ENCODE measurements around the gene ESR1.

ESR1 gene

GRCh38 chr6:151807513-151808370 lies at the start of gene ESR1:
Gene ESR1, plus strand, starts transcription at chr6:151807682. Its CDS starts 231 bp downstream, at chr6:151807913.
- DNase-seq, result no peak

DNA sequence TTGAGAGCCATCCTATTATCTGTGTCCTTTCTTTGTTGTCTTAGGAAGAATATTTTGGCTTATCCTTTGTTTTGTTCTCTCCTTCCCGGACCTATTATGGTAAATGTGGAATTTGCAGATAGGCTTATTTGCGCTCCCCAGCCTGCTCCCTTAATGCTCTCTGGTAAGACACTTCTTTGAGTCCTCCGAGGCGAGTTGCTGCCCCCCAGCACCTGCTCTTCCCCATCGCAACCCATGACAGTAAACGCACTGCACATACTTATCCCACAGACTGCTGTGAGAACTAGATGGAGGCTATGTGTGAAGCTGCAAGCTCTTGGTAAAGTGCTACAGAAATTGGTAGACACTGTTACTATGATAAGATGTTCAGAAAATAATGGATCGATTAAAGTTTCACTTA lies 47.0 kb upstream of the ESR1 start:
- DNase-seq, result no peak

DNA sequence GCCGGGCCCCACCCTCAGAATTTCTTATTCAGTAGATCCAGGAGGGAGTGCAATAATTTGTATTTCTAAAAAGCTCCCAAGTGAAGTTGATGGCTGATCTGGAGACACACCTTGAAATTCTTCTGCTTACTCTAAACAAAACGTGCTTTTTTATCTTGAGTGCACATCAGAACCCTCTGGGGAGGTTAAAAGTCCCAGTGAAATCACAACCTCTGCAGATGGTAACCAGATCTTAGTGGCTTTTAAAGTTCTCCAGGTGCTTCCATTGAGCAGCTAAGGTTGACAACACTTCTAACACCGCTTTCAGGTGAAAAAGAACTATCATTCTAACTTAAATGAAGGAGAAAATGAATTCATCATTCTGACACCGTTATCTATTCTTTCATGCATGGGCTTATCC lies 45.6 kb upstream of the ESR1 start:
- no peak for DNase-seq

- DNase-seq, result no peak
These were observed 44.7 kb upstream of the ESR1 start for GRCh38 chr6:151762817-151763216.

DNA sequence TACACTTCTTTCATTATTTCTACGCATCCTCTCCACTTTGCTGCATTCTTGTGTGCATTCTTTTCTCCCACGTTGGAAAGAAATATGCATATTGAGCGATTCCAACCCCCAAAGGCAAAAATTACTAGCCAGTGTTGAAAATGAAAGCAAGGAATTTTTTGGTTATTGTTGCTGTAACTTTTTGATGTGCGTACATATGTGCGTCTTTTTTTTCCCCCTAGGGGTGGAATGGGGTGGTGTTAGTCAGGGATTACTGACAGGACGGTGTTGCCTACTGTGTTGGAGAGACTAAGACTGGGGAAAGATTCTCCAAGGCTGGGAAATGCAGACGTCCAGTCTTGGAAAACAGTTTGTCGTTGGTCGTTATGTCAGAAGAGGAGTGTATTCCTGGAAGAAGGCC lies 44.2 kb upstream of the ESR1 start:
- no peak for DNase-seq

- DNase-seq, result no peak
These were observed 43.4 kb upstream of the ESR1 start for GRCh38 chr6:151763938-151764680.

GRCh38 chr6:151765444-151765886 lies 42.0 kb upstream of the ESR1 start:
- DNase-seq, result no peak

DNA sequence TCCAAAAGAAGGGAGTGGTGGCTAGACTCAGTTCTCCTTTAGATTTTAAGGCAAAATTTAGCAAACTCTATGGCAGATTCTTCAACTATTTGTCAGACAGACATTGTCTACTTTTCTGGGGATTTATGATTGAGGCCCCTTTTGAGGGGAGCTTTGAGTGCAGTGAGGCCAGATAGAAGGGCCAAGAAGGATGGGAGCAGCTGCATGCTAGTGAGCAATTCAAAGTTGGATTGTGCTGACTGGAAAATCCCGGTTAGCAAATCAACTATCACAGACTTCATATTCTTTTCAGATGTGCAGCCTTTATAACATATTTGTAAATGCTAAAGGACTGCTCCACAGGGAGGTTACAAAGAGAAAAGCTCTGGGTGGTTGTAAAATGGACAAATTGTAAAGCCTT lies 35.0 kb upstream of the ESR1 start:
- no peak for DNase-seq

GRCh38 chr6:151773382-151773781 lies 34.1 kb upstream of the ESR1 start:
- no peak for DNase-seq

GRCh38 chr6:151782560-151782959 lies 24.9 kb upstream of the ESR1 start:
- no peak for DNase-seq

- DNase-seq, result no peak
These were observed 23.8 kb upstream of the ESR1 start for GRCh38 chr6:151783692-151784091.

- no peak for DNase-seq
These were observed 22.9 kb upstream of the ESR1 start for GRCh38 chr6:151784441-151785214.

DNA sequence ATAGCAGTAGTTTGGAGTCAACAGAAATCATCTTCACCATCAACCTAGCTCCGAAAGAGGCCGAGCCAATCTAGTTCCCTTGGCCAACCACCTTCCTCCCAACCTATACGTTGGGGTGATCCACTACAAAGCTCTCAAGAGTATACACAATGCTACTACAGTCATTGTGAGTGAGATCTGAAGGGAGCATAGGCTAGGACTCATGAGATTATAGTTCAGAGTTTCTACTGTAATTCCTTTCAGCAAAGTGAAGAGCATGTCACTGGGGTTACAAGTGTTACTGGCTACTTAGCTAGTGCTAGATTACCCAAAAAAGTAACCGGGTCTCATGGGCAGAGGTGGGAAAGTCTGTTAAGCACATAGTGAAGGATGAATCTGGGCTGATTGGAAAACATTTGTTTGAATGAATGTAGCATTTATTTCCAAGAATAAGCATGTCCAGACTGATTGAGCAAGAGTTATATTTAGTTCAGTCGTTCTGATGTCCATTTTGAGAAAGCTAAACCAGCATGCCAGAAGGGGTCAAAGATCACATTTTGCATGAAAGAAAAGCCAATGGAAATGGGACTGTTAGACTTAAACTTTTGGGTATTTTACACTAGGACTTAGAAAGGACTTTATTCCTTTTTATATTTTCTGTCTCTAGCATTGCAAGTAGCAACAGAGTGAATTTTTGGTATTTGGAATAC lies 10.5 kb upstream of the ESR1 start:
- no peak for DNase-seq

DNA sequence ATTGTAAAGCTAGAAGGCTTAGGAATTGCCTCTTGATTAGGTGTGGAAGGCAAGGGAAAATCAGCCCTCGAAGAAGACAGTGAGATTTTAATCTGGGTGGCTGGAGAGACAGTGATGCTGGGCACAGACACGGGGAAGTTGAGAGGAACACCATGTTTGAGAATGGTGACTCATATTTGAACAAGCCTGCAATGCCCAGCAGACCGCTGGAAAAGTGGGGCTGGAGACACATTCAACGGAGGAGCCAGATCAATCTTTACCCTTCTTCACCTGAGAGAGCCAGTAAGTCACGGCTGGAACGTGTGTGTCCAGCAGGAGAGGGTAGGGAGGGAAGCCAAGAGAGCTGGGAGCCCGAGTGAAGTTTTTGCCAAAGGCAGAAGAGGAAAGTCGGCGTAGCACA lies 3.7 kb upstream of the ESR1 start:
- DNase-seq, result no peak

GRCh38 chr6:151804585-151805285 lies 2.7 kb upstream of the ESR1 start:
- no peak for DNase-seq

DNA sequence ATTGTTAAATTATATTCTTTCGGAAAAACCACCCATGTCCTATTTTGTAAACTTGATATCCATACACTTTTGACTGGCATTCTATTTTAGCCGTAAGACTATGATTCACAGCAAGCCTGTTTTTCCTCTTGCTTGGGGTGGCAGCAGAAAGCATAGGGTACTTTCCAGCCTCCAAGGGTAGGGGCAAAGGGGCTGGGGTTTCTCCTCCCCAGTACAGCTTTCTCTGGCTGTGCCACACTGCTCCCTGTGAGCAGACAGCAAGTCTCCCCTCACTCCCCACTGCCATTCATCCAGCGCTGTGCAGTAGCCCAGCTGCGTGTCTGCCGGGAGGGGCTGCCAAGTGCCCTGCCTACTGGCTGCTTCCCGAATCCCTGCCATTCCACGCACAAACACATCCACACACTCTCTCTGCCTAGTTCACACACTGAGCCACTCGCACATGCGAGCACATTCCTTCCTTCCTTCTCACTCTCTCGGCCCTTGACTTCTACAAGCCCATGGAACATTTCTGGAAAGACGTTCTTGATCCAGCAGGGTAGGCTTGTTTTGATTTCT lies 2.1 kb upstream of the ESR1 start:
- no peak for DNase-seq

GRCh38 chr6:151806757-151807512 lies 547 bp upstream of the ESR1 start:
- no peak for DNase-seq

GRCh38 chr6:151808371-151809241 lies 1.1 kb downstream of the ESR1 start:
- DNase-seq, result no peak

- DNase-seq, result no peak
These were observed 3.6 kb downstream of the ESR1 start for GRCh38 chr6:151811081-151811480.

DNA sequence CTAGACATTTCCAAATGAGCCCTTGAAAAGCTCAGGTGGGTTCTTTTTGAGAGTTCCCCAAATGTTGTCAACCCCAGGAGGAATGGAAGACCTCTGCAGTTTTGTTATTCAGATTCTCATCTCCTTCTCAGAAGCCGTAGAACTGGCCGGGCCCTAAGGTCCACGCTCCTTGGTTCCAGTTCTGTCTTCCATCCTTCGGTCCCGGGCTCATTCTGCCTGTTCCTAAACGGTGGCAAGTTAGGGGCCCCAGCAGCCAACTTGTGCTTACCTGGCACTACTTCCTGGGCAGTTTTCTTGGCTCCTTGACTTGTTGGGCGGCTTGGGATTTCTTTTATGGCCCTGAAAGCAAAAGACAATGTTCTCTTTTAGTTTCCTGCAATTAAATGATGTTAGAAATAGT lies 6.4 kb downstream of the ESR1 start:
- DNase-seq, result no peak

Measured in GF-D8 (cell line).